Stimulated activated CD8-positive, alpha-beta memory T cell treated with anti-CD3 and anti-CD28 coated beads, Interleukin-15, amount 100 ng/mL, for 4 hours (primary cell): ENCODE measurements around the gene NDUFS4.
"Not testable (repeated sequence)": the region's sequence is repeated elsewhere in the genome, so short reads cannot be mapped to it uniquely, and the experiment has no call there.

Source experiments
- DNase-seq, 2 donors: peaks; one replicate each; pipeline ENCODE4 v3.0.0-alpha.2; 2020; ENCODE audit warnings: low read depth in 2 of 2

The NDUFS4 gene

GRCh38 chr5:53665313-53665712, 104.9 kb downstream of the NDUFS4 start:
- DNase-seq = not testable (repeated sequence)

GRCh38 chr5:53667621-53668020, 107.2 kb downstream of the NDUFS4 start:
- DNase-seq = no peak

- no peak for DNase-seq
These were observed 111.0 kb downstream of the NDUFS4 start for GRCh38 chr5:53671447-53671846.

- no peak for DNase-seq
These were observed 113.7 kb downstream of the NDUFS4 start for GRCh38 chr5:53674121-53674520.

- no peak for DNase-seq
These were observed 117.2 kb downstream of the NDUFS4 start for GRCh38 chr5:53677632-53678031.

GRCh38 chr5:53678981-53679660, 118.7 kb downstream of the NDUFS4 start:
- DNase-seq = no peak

GRCh38 chr5:53681079-53681478, 120.6 kb downstream of the NDUFS4 start:
- DNase-seq = no peak

- no peak for DNase-seq
These were observed 130.6 kb downstream of the NDUFS4 start for GRCh38 chr5:53691014-53691413.

GRCh38 chr5:53694520-53695022, 134.1 kb downstream of the NDUFS4 start:
- DNase-seq = no peak

GRCh38 chr5:53710405-53710804, 150.0 kb downstream of the NDUFS4 start:
- DNase-seq = not testable (repeated sequence)

GRCh38 chr5:53712327-53712726, 151.9 kb downstream of the NDUFS4 start:
- DNase-seq = no peak

- no peak for DNase-seq
These were observed 153.7 kb downstream of the NDUFS4 start for GRCh38 chr5:53713978-53714666.

- DNase-seq = no peak
These were observed 154.2 kb downstream of the NDUFS4 start for GRCh38 chr5:53714667-53715010.

GRCh38 chr5:53726121-53726520, 165.7 kb downstream of the NDUFS4 start:
- no peak for DNase-seq

GRCh38 chr5:53730943-53731342, 170.5 kb downstream of the NDUFS4 start:
- DNase-seq = no peak
